HCT116 (cell line): ENCODE results near the gene DUSP6. TPM values are rescaled to one million over a fixed set of nuclear protein-coding genes. Genes with fewer than 3 reads are reported as not detected.
A peak's percentile ranks its signal among the peaks of the same experiment; 100 is the strongest.

ENCODE experiments used
- ATAC-seq: fragments of 200-7000 bp; cut with Tn5 transposase; 2 replicates; pipeline ENCODE4 v1.9.1; 2020; ENCODE audit warnings: mild to moderate bottlenecking, moderate library complexity
- BruUV-seq: library from RNA; stranded (reverse); fragments of 400-500 nt; replicated peaks from 2 replicates; lab custom pipeline; 2021; lab: Mats Ljungman, UMichigan
- CTCF ChIA-PET: fragments of 300-600 bp; sonication (Branson Sonifier 250); formaldehyde crosslinking; loops from one replicate; lab custom pipeline; 2021; ENCODE audit warnings: antibody characterized with exemption; lab: Charles Lee
- POLR2A ChIA-PET: fragments of 300-600, 350-600 bp; sonication (Branson Sonifier 250); formaldehyde crosslinking; loops from one replicate; lab custom pipeline; 2021; ENCODE audit warnings: antibody characterized with exemption; lab: Charles Lee
- RAD21 ChIA-PET, 2 experiments: fragments of 300-600 bp; sonication (Branson Sonifier 250); formaldehyde crosslinking; loops; one replicate each; lab custom pipeline; 2023; ENCODE audit warnings: low total read pairs in 2 of 2; ENCODE audit not compliant: uncharacterized antibody in 2 of 2, unreplicated experiment in 2 of 2, low non-redundant PET in 1 of 2; lab: Charles Lee
- DNase-seq: peaks from one replicate; pipeline ENCODE4 v3.0.0-alpha.2; 2010; ENCODE audit warnings: low read depth, low spot score
- H2AFZ ChIP-seq: fragments of 200-600 bp; shearing (Covaris generic), sonication (generic); 2 replicates; pipeline ENCODE4 v1.6.1; 2017; ENCODE audit warnings: low read depth, mixed run types, mixed read lengths, antibody characterized with exemption, low read length; ENCODE audit not compliant: poor library complexity, severe bottlenecking
- H3K27ac ChIP-seq: 2 replicates; pipeline ENCODE4 v1.5.1; 2012; ENCODE audit warnings: low read depth, low read length
- H3K27me3 ChIP-seq: fragments of 200-600 bp; sonication (generic); 2 replicates; pipeline ENCODE4 v1.6.1; 2016; ENCODE audit warnings: mixed run types, low read length, mixed read lengths; ENCODE audit not compliant: insufficient read depth
- H3K36me3 ChIP-seq, 2 experiments: fragments of 200-500 bp in 1 of 2; fragments of 200-600 bp in 1 of 2; sonication (Bioruptor generic) in 1 of 2; sonication (generic) in 1 of 2; 2 replicates each; pipeline versions ENCODE4 v1.5.1 to v1.6.1; 2014 to 2016; ENCODE audit warnings: low read length in 2 of 2, inconsistent platforms in 1 of 2, mixed read lengths in 1 of 2, mixed run types in 1 of 2; ENCODE audit not compliant: insufficient read depth in 2 of 2, control insufficient read depth in 1 of 2
- H3K4me1 ChIP-seq, 2 experiments: fragments of 200-600 bp in 1 of 2; sonication (generic) in 1 of 2; 2 replicates each; pipeline versions ENCODE4 v1.5.1 to v1.6.1; 2012 to 2017; ENCODE audit warnings: low read length in 2 of 2, inconsistent platforms in 1 of 2, mild to moderate bottlenecking in 1 of 2, mixed read lengths in 1 of 2, mixed run types in 1 of 2, moderate library complexity in 1 of 2; ENCODE audit not compliant: insufficient read depth in 2 of 2, control insufficient read depth in 1 of 2
- H3K4me2 ChIP-seq: fragments of 200-600 bp; sonication (generic); 2 replicates; pipeline ENCODE4 v1.6.1; 2017; ENCODE audit warnings: mixed run types, low read length, mixed read lengths
- H3K4me3 ChIP-seq, 2 experiments: fragments of 200-600 bp in 1 of 2; sonication (generic) in 1 of 2; replicated peaks in 1 of 2; 2 replicates each; pipeline ENCODE4 v1.5.1; 2011 to 2016; ENCODE audit warnings: low read length in 2 of 2, control low read depth in 1 of 2, low read depth in 1 of 2, mild to moderate bottlenecking in 1 of 2, mixed read lengths in 1 of 2, mixed run types in 1 of 2
- H3K79me2 ChIP-seq: fragments of 200-600 bp; sonication (generic); 2 replicates; pipeline ENCODE4 v1.6.1; 2017; ENCODE audit warnings: mild to moderate bottlenecking, mixed run types, low read length, moderate library complexity, mixed read lengths; ENCODE audit not compliant: insufficient read depth
- H3K9ac ChIP-seq: fragments of 200-600 bp; sonication (generic); 2 replicates; pipeline ENCODE4 v1.6.1; 2016; ENCODE audit warnings: low read length, mixed read lengths
- H3K9me2 ChIP-seq: fragments of 200-600 bp; sonication (generic), shearing (Covaris generic); 2 replicates; pipeline ENCODE4 v1.6.1; 2017; ENCODE audit warnings: mixed run types, mild to moderate bottlenecking, moderate library complexity; ENCODE audit not compliant: insufficient read depth
- H3K9me3 ChIP-seq, 2 experiments: fragments of 200-500 bp in 1 of 2; fragments of 200-600 bp in 1 of 2; sonication (Bioruptor generic) in 1 of 2; sonication (generic) in 1 of 2; 2 replicates each; pipeline ENCODE4 v1.6.1; 2014 to 2017; ENCODE audit warnings: low read length in 2 of 2, mixed read lengths in 2 of 2, inconsistent platforms in 1 of 2, low read depth in 1 of 2, mild to moderate bottlenecking in 1 of 2, mixed run types in 1 of 2, moderate library complexity in 1 of 2; ENCODE audit not compliant: control insufficient read depth in 1 of 2, insufficient read depth in 1 of 2
- H4K20me1 ChIP-seq: fragments of 200-600 bp; sonication (generic), shearing (Covaris generic); 2 replicates; pipeline ENCODE4 v1.6.1; 2017; ENCODE audit warnings: mixed run types, mild to moderate bottlenecking, moderate library complexity; ENCODE audit not compliant: insufficient read depth
- EGR1 ChIP-seq: IDR thresholded peaks from 2 replicates; pipeline ENCODE4 v1.6.1; 2012; ENCODE audit warnings: low read depth
- ELF1 ChIP-seq: IDR thresholded peaks from 2 replicates; pipeline ENCODE4 v1.6.1; 2012; ENCODE audit warnings: low read depth, borderline replicate concordance
- EZH2 ChIP-seq: fragments of 200-600 bp; sonication (generic); IDR thresholded peaks from 2 replicates; pipeline ENCODE4 v1.6.1; 2017; ENCODE audit warnings: antibody characterized with exemption, mixed run types
- EZH2phosphoT487 ChIP-seq: fragments of 200-600 bp; IDR thresholded peaks from 2 replicates; pipeline ENCODE4 v1.6.1; 2018; ENCODE audit warnings: antibody characterized with exemption, borderline replicate concordance
- POLR2AphosphoS5 ChIP-seq: IDR thresholded peaks from 2 replicates; pipeline ENCODE4 v1.6.1; 2011; ENCODE audit warnings: mild to moderate bottlenecking, low read depth, low read length, moderate library complexity
- SIN3A ChIP-seq: IDR thresholded peaks from 2 replicates; pipeline ENCODE4 v1.6.1; 2012; ENCODE audit warnings: low read depth
- SP1 ChIP-seq: IDR thresholded peaks from 2 replicates; pipeline ENCODE4 v1.6.1; 2012; ENCODE audit warnings: low read depth
- TCF7L2 ChIP-seq: IDR thresholded peaks from 2 replicates; pipeline ENCODE4 v1.7.0; 2011; ENCODE audit warnings: borderline replicate concordance, inconsistent platforms; ENCODE audit not compliant: insufficient read depth, insufficient read length; ENCODE audit errors: extremely low read depth
- ZNF274 ChIP-seq: fragments of 200-500 bp; sonication (Bioruptor generic); IDR thresholded peaks from 2 replicates; pipeline ENCODE4 v1.6.1; 2014; ENCODE audit warnings: mild to moderate bottlenecking, low read depth, low read length, inconsistent platforms
- intact Hi-C: fragments of 100-400 bp; cut with micrococcal nuclease; formaldehyde crosslinking; loops from 2 replicates; pipeline ENCODE4 v1.10.0; 2022
- total RNA-seq: library from RNA; stranded (reverse); gene quantifications from one replicate; pipeline ENCODE4 v1.2.1, GENCODE V29; 2021; ENCODE audit not compliant: unreplicated experiment
- TF ChIP-seq, protein P1 (sequence below): IDR thresholded peaks from 2 replicates; pipeline ENCODE4 v1.6.1; 2012
- TF ChIP-seq, protein P2 (sequence below), 3 experiments: fragments of 200-600 bp in 1 of 3; sonication (generic) in 1 of 3; IDR thresholded peaks in 2 of 3; conservative IDR thresholded peaks in 1 of 3; 2 replicates each; pipeline ENCODE4 v1.5.1; 2012 to 2017; ENCODE audit warnings: low read depth in 2 of 3, low read length in 2 of 3, antibody characterized with exemption in 1 of 3, borderline replicate concordance in 1 of 3, control low read depth in 1 of 3, mild to moderate bottlenecking in 1 of 3, mixed read lengths in 1 of 3, mixed run types in 1 of 3, moderate library complexity in 1 of 3; ENCODE audit not compliant: insufficient read depth in 1 of 3
- TF ChIP-seq, protein P3 (sequence below): IDR thresholded peaks from 2 replicates; pipeline ENCODE4 v1.6.1; 2011; ENCODE audit warnings: mild to moderate bottlenecking, low read length, moderate library complexity; ENCODE audit not compliant: insufficient replicate concordance; ENCODE audit errors: extremely low read depth

Gene DUSP6
- total RNA-seq, 1 experiment from 2014 or later: 219 TPM

DNA sequence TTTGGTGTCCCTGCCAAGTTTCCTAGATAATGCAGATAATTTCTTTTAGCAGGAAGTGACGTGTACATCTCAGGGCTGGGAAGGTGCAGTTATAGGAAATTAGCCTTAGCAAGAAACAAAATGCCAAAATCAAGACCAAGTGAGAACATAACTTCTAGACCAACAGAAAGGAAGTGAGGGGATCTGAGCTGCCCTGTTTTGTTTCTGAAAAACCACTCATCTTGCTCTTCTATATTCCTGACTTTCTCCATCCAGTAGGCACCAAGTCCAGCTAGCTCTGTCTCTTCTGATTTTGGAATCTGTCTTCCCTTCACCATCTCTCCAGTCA is 23.9 kb upstream of the DUSP6 start:
- Histone ChIP-seq H3K9ac (no peak overlapping the region), H3K4me1 (peaks cover 44 to 53% of the 10 kb centered on the region in 2 experiments), H3K27me3 (no peaks in the 10 kb centered on the region), H3K27ac (peak overlapping the region; percentile 42), H3K9me2 (no peaks in the 10 kb centered on the region), H2AFZ (peak overlapping the region; percentile 89), H3K36me3 (no peaks in the 10 kb centered on the region), H4K20me1 (no peaks in the 10 kb centered on the region), H3K9me3 (no peaks in the 10 kb centered on the region), H3K4me3 (0 out of 4 replicates have a peak overlapping the region, but pooled peaks of 1 of the 2 experiments have one; percentile 39), H3K4me2 (peak overlapping the region; percentile 71), H3K79me2 (no peaks in the 10 kb centered on the region)
- ChIA-PET CTCF (no interaction called here), RAD21 (interaction anchor here in 1 of 2 experiments (1.1 kb wide), 1 partner anchor 23 kb away, joined by 3 read pairs; no protein-coding TSS in a partner anchor), POLR2A (interaction anchor here (0.6 to 3.8 kb wide), 4 partner anchors 8 to 24 kb away, joined by 3 to 17 read pairs (median 5); partner anchors contain the start of gene DUSP6)
- DNase-seq (no peak), ATAC-seq (no peak)
- BruUV-seq: TSS peak; percentile 58
- TF ChIP-seq, protein P1, sequence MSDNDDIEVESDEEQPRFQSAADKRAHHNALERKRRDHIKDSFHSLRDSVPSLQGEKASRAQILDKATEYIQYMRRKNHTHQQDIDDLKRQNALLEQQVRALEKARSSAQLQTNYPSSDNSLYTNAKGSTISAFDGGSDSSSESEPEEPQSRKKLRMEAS: no peak
- TF ChIP-seq ELF1: no peak
- no peak for TF ChIP-seq TCF7L2
- no peak for TF ChIP-seq SIN3A
- TF ChIP-seq, protein P2, sequence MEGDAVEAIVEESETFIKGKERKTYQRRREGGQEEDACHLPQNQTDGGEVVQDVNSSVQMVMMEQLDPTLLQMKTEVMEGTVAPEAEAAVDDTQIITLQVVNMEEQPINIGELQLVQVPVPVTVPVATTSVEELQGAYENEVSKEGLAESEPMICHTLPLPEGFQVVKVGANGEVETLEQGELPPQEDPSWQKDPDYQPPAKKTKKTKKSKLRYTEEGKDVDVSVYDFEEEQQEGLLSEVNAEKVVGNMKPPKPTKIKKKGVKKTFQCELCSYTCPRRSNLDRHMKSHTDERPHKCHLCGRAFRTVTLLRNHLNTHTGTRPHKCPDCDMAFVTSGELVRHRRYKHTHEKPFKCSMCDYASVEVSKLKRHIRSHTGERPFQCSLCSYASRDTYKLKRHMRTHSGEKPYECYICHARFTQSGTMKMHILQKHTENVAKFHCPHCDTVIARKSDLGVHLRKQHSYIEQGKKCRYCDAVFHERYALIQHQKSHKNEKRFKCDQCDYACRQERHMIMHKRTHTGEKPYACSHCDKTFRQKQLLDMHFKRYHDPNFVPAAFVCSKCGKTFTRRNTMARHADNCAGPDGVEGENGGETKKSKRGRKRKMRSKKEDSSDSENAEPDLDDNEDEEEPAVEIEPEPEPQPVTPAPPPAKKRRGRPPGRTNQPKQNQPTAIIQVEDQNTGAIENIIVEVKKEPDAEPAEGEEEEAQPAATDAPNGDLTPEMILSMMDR (IDR thresholded peaks at IDR 0.05 in 2 of 3, conservative IDR thresholded peaks at IDR 0.05 in 1 of 3; ENCODE audit: borderline replicate concordance in 1 of 3, insufficient read depth in 1 of 3, low read depth in 2 of 3, low read length in 2 of 3): no peak
- no peak for TF ChIP-seq POLR2AphosphoS5
- TF ChIP-seq EZH2phosphoT487: no peak
- TF ChIP-seq EZH2: no peak
- no peak for TF ChIP-seq SP1
- TF ChIP-seq EGR1: no peak
- TF ChIP-seq ZNF274: no peak
- TF ChIP-seq, protein P3, sequence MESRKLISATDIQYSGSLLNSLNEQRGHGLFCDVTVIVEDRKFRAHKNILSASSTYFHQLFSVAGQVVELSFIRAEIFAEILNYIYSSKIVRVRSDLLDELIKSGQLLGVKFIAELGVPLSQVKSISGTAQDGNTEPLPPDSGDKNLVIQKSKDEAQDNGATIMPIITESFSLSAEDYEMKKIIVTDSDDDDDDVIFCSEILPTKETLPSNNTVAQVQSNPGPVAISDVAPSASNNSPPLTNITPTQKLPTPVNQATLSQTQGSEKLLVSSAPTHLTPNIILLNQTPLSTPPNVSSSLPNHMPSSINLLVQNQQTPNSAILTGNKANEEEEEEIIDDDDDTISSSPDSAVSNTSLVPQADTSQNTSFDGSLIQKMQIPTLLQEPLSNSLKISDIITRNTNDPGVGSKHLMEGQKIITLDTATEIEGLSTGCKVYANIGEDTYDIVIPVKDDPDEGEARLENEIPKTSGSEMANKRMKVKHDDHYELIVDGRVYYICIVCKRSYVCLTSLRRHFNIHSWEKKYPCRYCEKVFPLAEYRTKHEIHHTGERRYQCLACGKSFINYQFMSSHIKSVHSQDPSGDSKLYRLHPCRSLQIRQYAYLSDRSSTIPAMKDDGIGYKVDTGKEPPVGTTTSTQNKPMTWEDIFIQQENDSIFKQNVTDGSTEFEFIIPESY: no peak
- intact Hi-C loops: no loop called here
